H9 (cell line): ENCODE measurements around the gene ANAPC13. TPM values are rescaled to one million over a fixed set of nuclear protein-coding genes. Genes with fewer than 3 reads are reported as not detected.

Experiments
- DNase-seq: peaks from one replicate; pipeline ENCODE4 v3.0.0-alpha.2; 2017
- H2AFZ ChIP-seq: one replicate; pipeline ENCODE4 v1.6.1; 2013; ENCODE audit warnings: mild to moderate bottlenecking, low read length, control low read depth, moderate library complexity
- H2AK5ac ChIP-seq: 2 replicates; pipeline ENCODE4 v1.6.1; 2013; ENCODE audit warnings: low read length, control low read depth, mixed read lengths; ENCODE audit not compliant: insufficient read length
- H2BK120ac ChIP-seq: one replicate; pipeline ENCODE4 v1.6.1; 2013; ENCODE audit warnings: low read depth, mild to moderate bottlenecking, low read length, control low read depth, inconsistent platforms; ENCODE audit not compliant: poor library complexity, severe bottlenecking
- H2BK12ac ChIP-seq: 2 replicates; pipeline ENCODE4 v1.6.1; 2013; ENCODE audit warnings: low read length, control low read depth, mixed read lengths, low read depth; ENCODE audit not compliant: insufficient read length
- H2BK15ac ChIP-seq: 2 replicates; pipeline ENCODE4 v1.6.1; 2013; ENCODE audit warnings: low read depth, low read length, control low read depth
- H2BK20ac ChIP-seq: one replicate; pipeline ENCODE4 v1.6.1; 2013; ENCODE audit warnings: low read depth, mild to moderate bottlenecking, low read length, control low read depth, inconsistent platforms; ENCODE audit not compliant: poor library complexity, severe bottlenecking
- H2BK5ac ChIP-seq: 2 replicates; pipeline ENCODE4 v1.6.1; 2013; ENCODE audit warnings: low read length, control low read depth, mixed read lengths; ENCODE audit not compliant: insufficient read length
- H3K14ac ChIP-seq: 2 replicates; pipeline ENCODE4 v1.6.1; 2013; ENCODE audit warnings: low read length, control low read depth; ENCODE audit not compliant: insufficient read depth
- H3K18ac ChIP-seq: 2 replicates; pipeline ENCODE4 v1.6.1; 2013; ENCODE audit warnings: low read depth, mild to moderate bottlenecking, mixed read lengths, low read length, control low read depth; ENCODE audit not compliant: insufficient read length
- H3K23ac ChIP-seq: 2 replicates; pipeline ENCODE4 v1.6.1; 2013; ENCODE audit warnings: low read length, control low read depth, mixed read lengths, low read depth; ENCODE audit not compliant: insufficient read length
- H3K23me2 ChIP-seq: 2 replicates; pipeline ENCODE4 v1.6.1; 2013; ENCODE audit warnings: low read depth, mild to moderate bottlenecking, mixed read lengths, low read length, control low read depth; ENCODE audit not compliant: insufficient read length, poor library complexity, severe bottlenecking
- H3K27ac ChIP-seq: 2 replicates; pipeline ENCODE4 v1.5.1; 2013; ENCODE audit warnings: low read length, control low read depth, mixed read lengths, low read depth; ENCODE audit not compliant: insufficient read length
- H3K27me3 ChIP-seq: 2 replicates; pipeline ENCODE4 v1.6.1; 2013; ENCODE audit warnings: low read length, control low read depth, inconsistent platforms; ENCODE audit not compliant: insufficient read depth
- H3K4ac ChIP-seq: 2 replicates; pipeline ENCODE4 v1.6.1; 2013; ENCODE audit warnings: low read depth, mild to moderate bottlenecking, control low read depth, inconsistent platforms, low read length, moderate library complexity
- H3K4me1 ChIP-seq: 2 replicates; pipeline ENCODE4 v1.6.1; 2013; ENCODE audit warnings: low read length, control low read depth, inconsistent platforms; ENCODE audit not compliant: insufficient read depth
- H3K4me2 ChIP-seq: 2 replicates; pipeline ENCODE4 v1.6.1; 2013; ENCODE audit warnings: low read length, control low read depth, mixed read lengths; ENCODE audit not compliant: insufficient read length, insufficient read depth
- H3K56ac ChIP-seq: 2 replicates; pipeline ENCODE4 v1.6.1; 2013; ENCODE audit warnings: low read depth, mild to moderate bottlenecking, mixed read lengths, low read length, control low read depth; ENCODE audit not compliant: insufficient read length
- H3K79me1 ChIP-seq: 2 replicates; pipeline ENCODE4 v1.6.1; 2013; ENCODE audit warnings: low read depth, mild to moderate bottlenecking, moderate library complexity, low read length, control low read depth, inconsistent platforms; ENCODE audit not compliant: insufficient read depth, poor library complexity, severe bottlenecking
- H3K79me2 ChIP-seq: 2 replicates; pipeline ENCODE4 v1.6.1; 2013; ENCODE audit warnings: low read length, control low read depth, inconsistent platforms; ENCODE audit not compliant: insufficient read depth
- H3K9ac ChIP-seq: 2 replicates; pipeline ENCODE4 v1.6.1; 2013; ENCODE audit warnings: low read length, control low read depth, mixed read lengths; ENCODE audit not compliant: insufficient read length; ENCODE audit errors: extremely low read depth
- H3K9me3 ChIP-seq: one replicate; pipeline ENCODE4 v1.6.1; 2013; ENCODE audit warnings: low read depth, low read length, inconsistent platforms; ENCODE audit not compliant: control insufficient read depth
- H3T11ph ChIP-seq: one replicate; pipeline ENCODE4 v1.6.1; 2013; ENCODE audit warnings: mild to moderate bottlenecking, low read length, control low read depth, inconsistent platforms
- H4K20me1 ChIP-seq: one replicate; pipeline ENCODE4 v1.6.1; 2013; ENCODE audit not compliant: control insufficient read depth, insufficient read length, insufficient read depth
- H4K5ac ChIP-seq: 2 replicates; pipeline ENCODE4 v1.6.1; 2013; ENCODE audit warnings: low read depth, mild to moderate bottlenecking, mixed read lengths, low read length, control low read depth; ENCODE audit not compliant: insufficient read length
- H4K8ac ChIP-seq: replicated peaks from 2 replicates; pipeline ENCODE4 v1.6.1; 2013; ENCODE audit warnings: low read length, control low read depth, mixed read lengths, low read depth; ENCODE audit not compliant: insufficient read length
- H4K91ac ChIP-seq: 2 replicates; pipeline ENCODE4 v1.6.1; 2013; ENCODE audit warnings: low read depth, mild to moderate bottlenecking, moderate library complexity, mixed read lengths, low read length, control low read depth; ENCODE audit not compliant: insufficient read length
- H3K27ac Mint-ChIP-seq, 3 experiments: 2 replicates in 2 of 3; 3 replicates in 1 of 3; pipeline ENCODE4 v1.8.0; 2020 to 2021; ENCODE audit warnings: mixed read lengths in 3 of 3, mild to moderate bottlenecking in 1 of 3, moderate library complexity in 1 of 3
- H3K27me3 Mint-ChIP-seq: 2 replicates; pipeline ENCODE4 v1.8.0; 2021; ENCODE audit warnings: low read depth, mild to moderate bottlenecking, moderate library complexity, mixed read lengths
- H3K36me3 Mint-ChIP-seq, 3 experiments: 2 replicates in 2 of 3; 3 replicates in 1 of 3; pipeline ENCODE4 v1.8.0; 2020 to 2021; ENCODE audit warnings: low read depth in 3 of 3, mixed read lengths in 3 of 3; ENCODE audit not compliant: insufficient read depth in 1 of 3
- H3K4me1 Mint-ChIP-seq, 2 experiments: 2 replicates each; pipeline ENCODE4 v1.8.0; 2020; ENCODE audit warnings: mixed read lengths in 2 of 2
- H3K4me3 Mint-ChIP-seq, 2 experiments: 2 replicates in 1 of 2; 3 replicates in 1 of 2; pipeline ENCODE4 v1.8.0; 2020 to 2021; ENCODE audit warnings: mild to moderate bottlenecking in 2 of 2, mixed read lengths in 2 of 2, moderate library complexity in 1 of 2
- H3K9me3 Mint-ChIP-seq, 2 experiments: 2 replicates in 1 of 2; 3 replicates in 1 of 2; pipeline ENCODE4 v1.8.0; 2020; ENCODE audit warnings: mild to moderate bottlenecking in 2 of 2, mixed read lengths in 2 of 2, moderate library complexity in 1 of 2
- CTCF ChIP-seq: fragments of 200-600 bp; sonication (generic); conservative IDR thresholded peaks from 3 replicates; pipeline ENCODE4 v1.8.0; 2021; ENCODE audit warnings: antibody characterized with exemption, mild to moderate bottlenecking
- WGBS: extraction: QIAGEN DNeasy Blood & Tissue Kit; methylation state at CpG from one replicate; pipeline ENCODE4 v1.1.7; 2013; ENCODE audit warnings: missing lambda C conversion rate, low lambda C conversion rate, mixed read lengths; ENCODE audit not compliant: insufficient read length; ENCODE audit errors: extremely low coverage; 5-methylcytosine and 5-hydroxymethylcytosine counted together
- total RNA-seq: library from RNA; stranded (reverse); gene quantifications from 2 replicates; pipeline ENCODE4 v1.2.1, GENCODE V29; 2021

The ANAPC13 gene
- total RNA-seq, 1 experiment from 2014 or later, result 42.8 TPM

- Mint-ChIP-seq H3K4me1 (peaks cover 5 to 9% of the 10 kb centered on the region in 2 experiments; a peak in 2 of 4 replicates), H3K27ac (no peak overlapping the region), H3K27me3 (peaks cover 16% of the 10 kb centered on the region), H3K4me3 (no peak overlapping the region), H3K9me3 (no peaks in the 10 kb centered on the region), H3K36me3 (no peaks in the 10 kb centered on the region)
- Histone ChIP-seq H3K4me2 (no peak overlapping the region), H2BK5ac (no peak overlapping the region), H2BK20ac (no peak overlapping the region), H2BK120ac (no peak overlapping the region), H3K9me3 (no peaks in the 10 kb centered on the region), H3K27me3 (no peaks in the 10 kb centered on the region), H2BK15ac (no peak overlapping the region), H3K79me1 (no peaks in the 10 kb centered on the region), H2AFZ (no peak overlapping the region), H3T11ph (no peak overlapping the region), H3K27ac (no peak overlapping the region), H3K18ac (no peak overlapping the region), H3K23me2 (no peaks in the 10 kb centered on the region), H4K8ac (no peak overlapping the region), H3K4ac (no peak overlapping the region), H3K79me2 (no peaks in the 10 kb centered on the region), H4K20me1 (no peaks in the 10 kb centered on the region), H3K4me1 (0 out of 2 replicates have a peak, but pooled peaks cover 2% of the 10 kb centered on the region), H3K23ac (no peak overlapping the region), H4K5ac (no peak overlapping the region), H3K56ac (no peak overlapping the region), H2AK5ac (no peak overlapping the region), H2BK12ac (no peak overlapping the region), H3K14ac (no peak overlapping the region), H4K91ac (no peak overlapping the region), H3K9ac (no peak overlapping the region)
- no peak for DNase-seq
- WGBS, result no CpG with 5 or more reads among the region's 4 CpGs
- TF ChIP-seq CTCF, result no peak
These were observed 55.6 kb downstream of the ANAPC13 start for GRCh38 chr3:134430174-134430573.
